ENCODE results near the gene DNM1L.
A peak's percentile ranks its signal among the peaks of the same experiment; 100 is the strongest.

DNM1L gene

DNA sequence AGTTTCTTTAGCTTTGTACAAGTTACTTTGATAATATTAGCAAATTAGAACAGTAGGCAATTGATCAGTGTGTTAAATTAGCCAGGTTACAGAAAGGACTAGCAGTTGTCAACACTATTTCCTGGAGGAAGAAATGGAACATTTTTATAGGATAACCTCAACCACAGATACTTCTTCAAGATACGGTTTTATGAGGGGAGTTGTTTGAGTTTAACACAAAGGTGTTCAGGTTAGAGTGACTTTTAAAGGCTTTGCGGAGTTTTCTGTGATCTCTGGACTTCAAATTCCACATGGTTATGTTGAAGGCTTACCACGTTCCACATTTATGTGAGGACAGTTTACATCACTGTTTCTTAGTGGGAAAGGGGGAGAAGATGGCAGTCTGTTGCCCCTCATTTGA is 57.3 kb downstream of the DNM1L start:
- CTCF ChIA-PET, result interaction anchor here (1.8 to 2.2 kb wide), 2 partner anchors 14 to 18 kb away, joined by 5 to 10 read pairs; partner anchors contain the start of gene YARS2
- no peak for DNase-seq (ENCODE audit: low read depth, low spot score)

DNA sequence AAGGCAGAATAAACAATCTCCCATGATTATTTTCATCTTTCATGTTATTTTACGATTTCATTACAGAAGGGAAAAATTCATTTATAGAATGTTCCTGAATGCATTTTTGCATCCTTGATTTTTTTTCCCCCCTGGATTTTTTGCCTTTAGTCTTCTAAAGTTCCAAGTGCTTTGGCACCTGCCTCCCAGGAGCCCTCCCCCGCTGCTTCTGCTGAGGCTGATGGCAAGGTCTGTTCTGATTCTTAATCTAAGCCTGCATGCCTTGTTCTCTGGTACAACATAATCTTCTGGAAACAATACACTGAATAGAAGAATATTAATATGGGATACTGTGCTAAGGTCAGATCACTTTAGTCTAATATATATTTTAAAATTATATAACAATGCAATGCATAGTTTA is 58.6 kb downstream of the DNM1L start:
- TF ChIP-seq, protein P1, sequence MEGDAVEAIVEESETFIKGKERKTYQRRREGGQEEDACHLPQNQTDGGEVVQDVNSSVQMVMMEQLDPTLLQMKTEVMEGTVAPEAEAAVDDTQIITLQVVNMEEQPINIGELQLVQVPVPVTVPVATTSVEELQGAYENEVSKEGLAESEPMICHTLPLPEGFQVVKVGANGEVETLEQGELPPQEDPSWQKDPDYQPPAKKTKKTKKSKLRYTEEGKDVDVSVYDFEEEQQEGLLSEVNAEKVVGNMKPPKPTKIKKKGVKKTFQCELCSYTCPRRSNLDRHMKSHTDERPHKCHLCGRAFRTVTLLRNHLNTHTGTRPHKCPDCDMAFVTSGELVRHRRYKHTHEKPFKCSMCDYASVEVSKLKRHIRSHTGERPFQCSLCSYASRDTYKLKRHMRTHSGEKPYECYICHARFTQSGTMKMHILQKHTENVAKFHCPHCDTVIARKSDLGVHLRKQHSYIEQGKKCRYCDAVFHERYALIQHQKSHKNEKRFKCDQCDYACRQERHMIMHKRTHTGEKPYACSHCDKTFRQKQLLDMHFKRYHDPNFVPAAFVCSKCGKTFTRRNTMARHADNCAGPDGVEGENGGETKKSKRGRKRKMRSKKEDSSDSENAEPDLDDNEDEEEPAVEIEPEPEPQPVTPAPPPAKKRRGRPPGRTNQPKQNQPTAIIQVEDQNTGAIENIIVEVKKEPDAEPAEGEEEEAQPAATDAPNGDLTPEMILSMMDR (IDR thresholded peaks at IDR 0.05; ENCODE audit: insufficient read depth, low read length, missing control alignments), result no peak
- no peak overlapping the region for H3K4me3 ChIP-seq (ENCODE audit: low read depth, low read length)
- CTCF ChIA-PET, result interaction anchor here (2.2 kb wide), 1 partner anchor 17 kb away, joined by 10 read pairs; the partner anchor contains the start of gene YARS2
- POLR2A ChIA-PET, result no interaction called here
- no peak for DNase-seq (ENCODE audit: low read depth, low spot score)

More for the DNA sequence above, 57.3 kb downstream of the DNM1L start:
- POLR2A ChIA-PET, result no interaction called here
- TF ChIP-seq, protein P1 (IDR thresholded peaks at IDR 0.05; ENCODE audit: insufficient read depth, low read length, missing control alignments), result no peak
- H3K4me3 ChIP-seq (ENCODE audit: low read depth, low read length), result no peak overlapping the region

DNA sequence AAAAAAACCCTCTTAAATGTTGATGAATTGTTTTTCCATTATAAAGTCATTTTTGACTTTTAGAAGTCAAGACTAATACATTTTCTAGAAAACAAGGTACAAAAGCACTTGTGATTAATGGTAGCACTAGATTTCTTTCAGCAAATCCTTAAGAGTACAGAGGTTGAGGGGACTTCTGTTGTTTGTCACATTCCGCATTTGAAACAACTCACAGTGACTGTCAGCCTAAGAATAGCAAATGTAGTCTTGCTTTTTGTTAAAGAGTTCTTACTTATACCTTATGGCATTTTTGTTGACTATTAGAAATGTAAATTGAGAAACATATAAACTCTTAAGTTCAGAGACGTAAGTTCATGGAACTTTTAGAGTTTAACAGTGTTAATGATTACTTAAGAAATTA is 60.2 kb downstream of the DNM1L start:
- CTCF ChIA-PET, result interaction anchor here (0.8 to 2.3 kb wide), 2 partner anchors 17 to 27 kb away, joined by 4 to 6 read pairs; no protein-coding TSS in a partner anchor

GRCh38 chr12:32742133-32742532 is 63.0 kb downstream of the DNM1L start:
- ChIA-PET POLR2A (interaction anchor here (1.0 kb wide), 1 partner anchor 13 kb away, joined by 3 read pairs; the partner anchor contains the start of gene YARS2), CTCF (interaction anchor here (1.3 kb wide), 1 partner anchor 13 kb away, joined by 5 read pairs; no protein-coding TSS in a partner anchor)
- no peak overlapping the region for H3K4me3 ChIP-seq (ENCODE audit: low read depth, low read length)
- TF ChIP-seq, protein P1 (IDR thresholded peaks at IDR 0.05; ENCODE audit: insufficient read depth, low read length, missing control alignments), result no peak
- DNase-seq (ENCODE audit: low read depth, low spot score), result no peak

More for the DNA sequence above, 60.2 kb downstream of the DNM1L start:
- no peak for DNase-seq (ENCODE audit: low read depth, low spot score)
- POLR2A ChIA-PET, result no interaction called here
- TF ChIP-seq, protein P1 (IDR thresholded peaks at IDR 0.05; ENCODE audit: insufficient read depth, low read length, missing control alignments), result no peak
- no peak overlapping the region for H3K4me3 ChIP-seq (ENCODE audit: low read depth, low read length)

- CTCF ChIA-PET, result interaction anchor here (5.0 kb wide), 1 partner anchor 13 kb away, joined by 43 read pairs; the partner anchor contains the start of gene YARS2
- H3K4me3 ChIP-seq (ENCODE audit: low read depth, low read length), result no peak overlapping the region
- POLR2A ChIA-PET, result interaction anchor here (1.0 kb wide), 1 partner anchor 12 kb away, joined by 3 read pairs; the partner anchor contains the start of gene YARS2
- DNase-seq (ENCODE audit: low read depth, low spot score), result no peak
- TF ChIP-seq, protein P1 (IDR thresholded peaks at IDR 0.05; ENCODE audit: insufficient read depth, low read length, missing control alignments), result no peak
Measured at GRCh38 chr12:32743264-32743663, 64.2 kb downstream of the DNM1L start.

DNA sequence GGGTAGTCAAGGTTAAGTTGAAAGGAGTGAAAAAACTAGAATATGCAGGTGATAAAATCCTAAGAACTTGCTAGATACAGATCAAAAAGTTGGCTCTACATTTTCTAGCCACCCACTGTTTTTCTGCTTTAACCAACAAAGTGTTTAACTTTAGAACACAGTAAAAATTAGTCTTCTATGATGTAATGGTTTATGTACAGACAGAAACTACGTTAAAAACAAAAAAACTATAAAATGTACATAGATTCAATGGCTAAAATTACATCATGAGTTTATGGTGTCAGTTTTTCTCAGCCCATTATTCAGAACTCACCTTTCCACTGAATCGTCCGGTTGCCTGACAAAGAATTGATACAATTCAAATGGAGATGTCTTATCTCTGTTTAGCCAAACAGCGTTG is 74.5 kb downstream of the DNM1L start:
- ChIA-PET POLR2A (no interaction called here), CTCF (interaction anchor here (2.8 kb wide), 1 partner anchor 17 kb away, joined by 10 read pairs; no protein-coding TSS in a partner anchor)
- H3K4me3 ChIP-seq (ENCODE audit: low read depth, low read length), result peak overlapping the region; percentile 98
- TF ChIP-seq, protein P1 (IDR thresholded peaks at IDR 0.05; ENCODE audit: insufficient read depth, low read length, missing control alignments), result no peak
- no peak for DNase-seq (ENCODE audit: low read depth, low spot score)

Measured in AG04449 (cell line).